CD4-positive, alpha-beta T cell (primary cell): ENCODE data around the gene OXCT1. TPM values are rescaled to one million over a fixed set of nuclear protein-coding genes. Genes with fewer than 3 reads are reported as not detected.
"Not testable (repeated sequence)": the region's sequence is repeated elsewhere in the genome, so short reads cannot be mapped to it uniquely, and the experiment has no call there.

Experiments used
- ATAC-seq: fragments of 200-7000 bp; cut with Tn5 transposase; one replicate; pipeline ENCODE4 v1.10.0; 2022; ENCODE audit warnings: mild to moderate bottlenecking; ENCODE audit not compliant: poor library complexity
- CTCF ChIA-PET: fragments of 350-600 bp; sonication (Branson Sonifier 250); formaldehyde crosslinking; loops from one replicate; lab custom pipeline; 2021; ENCODE audit warnings: antibody characterized with exemption, inconsistent platforms; lab: Charles Lee
- POLR2A ChIA-PET: fragments of 350-600 bp; sonication (Branson Sonifier 250); formaldehyde crosslinking; loops from one replicate; lab custom pipeline; 2021; ENCODE audit warnings: antibody characterized with exemption, inconsistent platforms; lab: Charles Lee
- DNase-seq, 14 experiments: peaks; one replicate each; pipeline ENCODE4 v3.0.0-alpha.2; 2013 to 2020; ENCODE audit warnings: mixed read lengths in 2 of 14
- H3K27ac ChIP-seq, 2 donors: one replicate each; pipeline versions ENCODE4 v1.5.1 to v1.7.0; 2013; ENCODE audit warnings: low read length in 2 of 2, low read depth in 1 of 2, mild to moderate bottlenecking in 1 of 2
- H3K27me3 ChIP-seq, 2 experiments: 1 replicate in 1 of 2; 2 replicates in 1 of 2; pipeline versions ENCODE4 v1.6.1 to v1.7.0; 2013; ENCODE audit warnings: low read length in 2 of 2, control low read depth in 1 of 2, mild to moderate bottlenecking in 1 of 2, moderate library complexity in 1 of 2; ENCODE audit not compliant: insufficient read depth in 2 of 2, control insufficient read depth in 1 of 2
- H3K36me3 ChIP-seq: one replicate; pipeline ENCODE4 v1.6.1; 2013; ENCODE audit warnings: low read length, control low read depth; ENCODE audit not compliant: insufficient read depth
- H3K4me1 ChIP-seq: one replicate; pipeline ENCODE4 v1.6.1; 2013; ENCODE audit warnings: low read length, control low read depth; ENCODE audit not compliant: insufficient read depth
- H3K4me3 ChIP-seq: one replicate; pipeline ENCODE4 v1.5.1; 2013; ENCODE audit warnings: mild to moderate bottlenecking, low read length, moderate library complexity
- H3K9me3 ChIP-seq, 2 experiments: 1 replicate in 1 of 2; 2 replicates in 1 of 2; pipeline versions ENCODE4 v1.6.1 to v1.7.0; 2013; ENCODE audit warnings: low read length in 2 of 2, mild to moderate bottlenecking in 2 of 2, control low read depth in 1 of 2, moderate library complexity in 1 of 2; ENCODE audit not compliant: control insufficient read depth in 1 of 2, insufficient read depth in 1 of 2
- H3K27ac Mint-ChIP-seq: one replicate; pipeline ENCODE4 v1.8.0; 2020; ENCODE audit warnings: mixed read lengths
- H3K27me3 Mint-ChIP-seq: one replicate; pipeline ENCODE4 v1.8.0; 2021; ENCODE audit warnings: mixed read lengths
- H3K36me3 Mint-ChIP-seq: one replicate; pipeline ENCODE4 v1.8.0; 2021; ENCODE audit warnings: low read depth, mixed read lengths
- H3K4me1 Mint-ChIP-seq: one replicate; pipeline ENCODE4 v1.8.0; 2021; ENCODE audit warnings: low read depth, mixed read lengths
- H3K4me3 Mint-ChIP-seq: one replicate; pipeline ENCODE4 v1.8.0; 2020; ENCODE audit warnings: mild to moderate bottlenecking, mixed read lengths
- H3K9me3 Mint-ChIP-seq: one replicate; pipeline ENCODE4 v1.8.0; 2020; ENCODE audit warnings: mixed read lengths
- CTCF ChIP-seq: fragments of 200-600 bp; IDR thresholded peaks from one replicate; pipeline ENCODE4 v1.8.0; 2022; ENCODE audit warnings: antibody characterized with exemption, mild to moderate bottlenecking
- intact Hi-C, 2 experiments: fragments of 100-400 bp; cut with DNase I in 1 of 2; cut with micrococcal nuclease in 1 of 2; formaldehyde crosslinking; loops; one replicate each; pipeline versions ENCODE4 v1.15.1 to v1.9.0; 2023 to 2025; cut with DNase I, micrococcal nuclease
- total RNA-seq, 174 experiments: library from RNA in 2 of 174; stranded (reverse) in 2 of 174; gene quantifications; one replicate each; pipeline ENCODE4 v1.2.3 and lab custom pipeline; 2021 to 2026

The OXCT1 gene
- total RNA-seq, 2 experiments from 2014 or later, result 14.7 to 15.3 TPM

GRCh38 chr5:41747708-41748107, 122.5 kb downstream of the OXCT1 start:
- Mint-ChIP-seq H3K4me1 (no peaks in the 10 kb centered on the region), H3K4me3 (no peak overlapping the region), H3K9me3 (no peaks in the 10 kb centered on the region), H3K27me3 (no peaks in the 10 kb centered on the region), H3K36me3 (peaks cover 17% of the 10 kb centered on the region), H3K27ac (no peak overlapping the region)
- H3K4me1 ChIP-seq, result no peaks in the 10 kb centered on the region
- no peak overlapping the region for H3K4me3 ChIP-seq
- DNase-seq, result no peak
- intact Hi-C loops, result no loop called here
- no peak for ATAC-seq
- TF ChIP-seq CTCF, result no peak
- POLR2A ChIA-PET, result no interaction called here
- CTCF ChIA-PET, result no interaction called here
- H3K9me3 ChIP-seq, result no peaks in the 10 kb centered on the region
- no peaks in the 10 kb centered on the region for H3K27me3 ChIP-seq
- H3K27ac ChIP-seq, result no peak overlapping the region
- H3K36me3 ChIP-seq, result peaks cover 33% of the 10 kb centered on the region

GRCh38 chr5:41747301-41747700, 122.9 kb downstream of the OXCT1 start:
- no peak for ATAC-seq
- POLR2A ChIA-PET, result no interaction called here
- H3K27ac ChIP-seq, result no peak overlapping the region
- DNase-seq, result no peak
- no peaks in the 10 kb centered on the region for H3K27me3 Mint-ChIP-seq
- intact Hi-C loops, result no loop called here
- H3K36me3 ChIP-seq, result peaks cover 33% of the 10 kb centered on the region
- H3K36me3 Mint-ChIP-seq, result peaks cover 14% of the 10 kb centered on the region
- H3K27ac Mint-ChIP-seq, result no peak overlapping the region
- H3K27me3 ChIP-seq, result no peaks in the 10 kb centered on the region
- H3K4me1 ChIP-seq, result no peaks in the 10 kb centered on the region
- no peaks in the 10 kb centered on the region for H3K9me3 Mint-ChIP-seq
- no peak for TF ChIP-seq CTCF
- no peak overlapping the region for H3K4me3 Mint-ChIP-seq
- CTCF ChIA-PET, result no interaction called here
- no peaks in the 10 kb centered on the region for H3K4me1 Mint-ChIP-seq
- H3K4me3 ChIP-seq, result no peak overlapping the region
- H3K9me3 ChIP-seq, result no peaks in the 10 kb centered on the region

- H3K9me3 Mint-ChIP-seq, H3K4me3 ChIP-seq, CTCF ChIA-PET, H3K4me3 Mint-ChIP-seq, H3K27me3 Mint-ChIP-seq, intact Hi-C loops, H3K9me3 ChIP-seq, H3K27ac ChIP-seq, H3K4me1 Mint-ChIP-seq, POLR2A ChIA-PET, H3K4me1 ChIP-seq, ATAC-seq, H3K27ac Mint-ChIP-seq, H3K27me3 ChIP-seq, DNase-seq: not testable (repeated sequence)
- H3K36me3 ChIP-seq, result peaks cover 39% of the 10 kb centered on the region
- peaks cover 45% of the 10 kb centered on the region for H3K36me3 Mint-ChIP-seq
These were observed 127.6 kb downstream of the OXCT1 start for GRCh38 chr5:41742608-41743007.

GRCh38 chr5:41738710-41739354, 131.4 kb downstream of the OXCT1 start:
- H3K4me1 ChIP-seq, result no peaks in the 10 kb centered on the region
- no peaks in the 10 kb centered on the region for H3K27me3 ChIP-seq
- TF ChIP-seq CTCF, result no peak
- Mint-ChIP-seq H3K27ac (no peak overlapping the region), H3K4me3 (no peak overlapping the region), H3K9me3 (no peaks in the 10 kb centered on the region), H3K4me1 (no peaks in the 10 kb centered on the region), H3K27me3 (no peaks in the 10 kb centered on the region), H3K36me3 (peaks cover 79% of the 10 kb centered on the region)
- ATAC-seq, result no peak
- H3K4me3 ChIP-seq, result no peak overlapping the region
- no peak overlapping the region for H3K27ac ChIP-seq
- CTCF ChIA-PET, result no interaction called here
- H3K36me3 ChIP-seq, result peaks cover 40% of the 10 kb centered on the region
- DNase-seq, result no peak
- POLR2A ChIA-PET, result no interaction called here
- intact Hi-C loops, result no loop called here
- H3K9me3 ChIP-seq, result no peaks in the 10 kb centered on the region
